Uterine smooth muscle cell (primary cell): ENCODE measurements around the gene RAPH1. TPM values are rescaled to one million over a fixed set of nuclear protein-coding genes. Genes with fewer than 3 reads are reported as not detected.

Source experiments
- total RNA-seq: library from RNA; depleted of rRNA; stranded (reverse); fragments of >200 nt; gene quantifications from 2 replicates; pipeline ENCODE4 v1.2.3, GENCODE V29; 2014

RAPH1 gene, protein sequence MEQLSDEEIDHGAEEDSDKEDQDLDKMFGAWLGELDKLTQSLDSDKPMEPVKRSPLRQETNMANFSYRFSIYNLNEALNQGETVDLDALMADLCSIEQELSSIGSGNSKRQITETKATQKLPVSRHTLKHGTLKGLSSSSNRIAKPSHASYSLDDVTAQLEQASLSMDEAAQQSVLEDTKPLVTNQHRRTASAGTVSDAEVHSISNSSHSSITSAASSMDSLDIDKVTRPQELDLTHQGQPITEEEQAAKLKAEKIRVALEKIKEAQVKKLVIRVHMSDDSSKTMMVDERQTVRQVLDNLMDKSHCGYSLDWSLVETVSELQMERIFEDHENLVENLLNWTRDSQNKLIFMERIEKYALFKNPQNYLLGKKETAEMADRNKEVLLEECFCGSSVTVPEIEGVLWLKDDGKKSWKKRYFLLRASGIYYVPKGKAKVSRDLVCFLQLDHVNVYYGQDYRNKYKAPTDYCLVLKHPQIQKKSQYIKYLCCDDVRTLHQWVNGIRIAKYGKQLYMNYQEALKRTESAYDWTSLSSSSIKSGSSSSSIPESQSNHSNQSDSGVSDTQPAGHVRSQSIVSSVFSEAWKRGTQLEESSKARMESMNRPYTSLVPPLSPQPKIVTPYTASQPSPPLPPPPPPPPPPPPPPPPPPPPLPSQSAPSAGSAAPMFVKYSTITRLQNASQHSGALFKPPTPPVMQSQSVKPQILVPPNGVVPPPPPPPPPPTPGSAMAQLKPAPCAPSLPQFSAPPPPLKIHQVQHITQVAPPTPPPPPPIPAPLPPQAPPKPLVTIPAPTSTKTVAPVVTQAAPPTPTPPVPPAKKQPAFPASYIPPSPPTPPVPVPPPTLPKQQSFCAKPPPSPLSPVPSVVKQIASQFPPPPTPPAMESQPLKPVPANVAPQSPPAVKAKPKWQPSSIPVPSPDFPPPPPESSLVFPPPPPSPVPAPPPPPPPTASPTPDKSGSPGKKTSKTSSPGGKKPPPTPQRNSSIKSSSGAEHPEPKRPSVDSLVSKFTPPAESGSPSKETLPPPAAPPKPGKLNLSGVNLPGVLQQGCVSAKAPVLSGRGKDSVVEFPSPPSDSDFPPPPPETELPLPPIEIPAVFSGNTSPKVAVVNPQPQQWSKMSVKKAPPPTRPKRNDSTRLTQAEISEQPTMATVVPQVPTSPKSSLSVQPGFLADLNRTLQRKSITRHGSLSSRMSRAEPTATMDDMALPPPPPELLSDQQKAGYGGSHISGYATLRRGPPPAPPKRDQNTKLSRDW
- total RNA-seq, result 15.5 and 23.2 TPM in 2 replicates

DNA sequence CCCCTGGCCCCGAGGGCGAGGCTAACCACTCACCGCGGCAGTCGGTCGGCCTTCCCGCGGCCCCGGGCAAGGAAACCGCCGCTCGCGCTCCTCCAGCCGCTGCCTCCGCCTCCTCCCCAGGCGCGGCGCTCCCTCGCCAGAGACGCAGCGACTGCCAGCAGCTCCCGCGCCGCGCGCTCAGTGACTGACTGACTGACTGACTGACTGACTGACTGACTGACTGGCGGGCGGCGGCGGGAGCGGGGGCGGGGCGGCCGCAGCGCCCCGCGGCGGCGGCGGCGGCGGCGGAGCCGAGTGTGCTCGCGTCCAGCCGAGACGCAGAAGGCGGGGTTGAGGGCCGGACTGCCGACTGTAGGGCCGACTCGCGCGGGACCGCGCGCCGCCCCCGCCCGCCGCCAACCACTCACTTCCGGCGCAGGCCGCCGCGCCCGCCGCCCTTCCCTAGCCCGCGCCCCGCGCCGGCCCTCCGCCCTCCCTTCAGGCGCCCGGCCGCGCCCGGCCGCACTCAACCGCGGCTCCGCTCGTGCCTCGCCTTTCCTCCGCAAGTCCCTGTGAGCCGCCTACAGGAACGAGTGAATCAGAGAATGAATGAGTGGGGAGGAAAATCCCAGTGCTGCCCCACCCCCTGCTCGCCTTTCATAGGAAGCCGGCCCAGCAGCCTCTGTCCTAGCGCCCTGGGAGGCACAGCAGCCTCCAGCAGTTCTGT lies at the start of gene RAPH1:
Gene RAPH1, minus strand, starts transcription at position 224 of the 706 bp plus-strand sequence. CDS start 39,948 bp downstream, outside the sequence.

Other genes with a start within 250 kb of the RAPH1 start
- 27.2 and 30.8 TPM in 2 replicates for gene ABI2, start 206.9 kb downstream of the RAPH1 start, total RNA-seq
- not detected in 2 replicates for gene CD28, start 171.3 kb upstream of the RAPH1 start, total RNA-seq